ENCODE data around the gene DPM1.

Gene DPM1

GRCh38 chr20:50957798-50958614, at the start of gene DPM1:
Gene DPM1, minus strand, starts transcription at chr20:50958532. Its CDS starts 9 bp downstream, at chr20:50958523.
- peak; percentile 91 for DNase-seq

DNA sequence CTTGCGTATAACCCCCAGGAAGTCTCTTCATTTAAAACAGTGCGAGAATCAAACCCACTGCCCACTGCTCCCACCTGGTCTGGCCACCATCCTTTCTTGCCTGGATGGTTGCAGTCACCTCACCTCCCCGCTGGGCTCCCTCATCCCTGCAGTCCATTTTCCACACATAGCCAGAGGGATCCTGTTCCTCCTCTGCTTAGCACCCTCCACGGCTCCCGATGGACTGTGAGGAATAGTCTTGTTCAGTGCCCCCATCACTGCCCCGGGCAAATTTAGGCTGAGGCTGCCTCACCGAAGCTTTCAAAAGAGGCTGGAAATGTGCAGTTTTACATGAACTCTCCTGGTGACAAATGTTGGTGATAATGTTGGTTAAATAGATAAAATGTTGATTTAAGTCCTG, 46.9 kb upstream of the DPM1 start:
- DNase-seq, result no peak

DNA sequence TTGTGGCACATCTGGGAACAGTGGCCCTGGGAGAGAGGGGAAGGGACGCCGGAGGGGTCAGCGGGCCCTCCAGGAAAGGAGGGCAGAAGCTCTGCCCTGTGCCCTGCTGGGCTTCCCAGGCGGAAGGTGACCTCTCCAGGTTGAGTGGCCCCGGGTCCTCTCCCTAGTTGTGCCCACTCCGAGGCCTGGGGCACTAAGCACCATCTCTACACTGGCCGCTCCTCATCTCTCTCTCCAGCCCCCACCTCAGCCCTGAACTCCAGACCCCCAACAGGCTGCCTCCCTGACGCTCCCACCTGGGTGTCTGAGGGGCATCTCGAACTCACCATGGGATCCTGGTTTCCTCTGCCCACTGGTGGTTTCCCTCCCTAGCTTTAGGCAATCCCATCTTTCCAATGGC, 46.4 kb upstream of the DPM1 start:
- no peak for DNase-seq

DNA sequence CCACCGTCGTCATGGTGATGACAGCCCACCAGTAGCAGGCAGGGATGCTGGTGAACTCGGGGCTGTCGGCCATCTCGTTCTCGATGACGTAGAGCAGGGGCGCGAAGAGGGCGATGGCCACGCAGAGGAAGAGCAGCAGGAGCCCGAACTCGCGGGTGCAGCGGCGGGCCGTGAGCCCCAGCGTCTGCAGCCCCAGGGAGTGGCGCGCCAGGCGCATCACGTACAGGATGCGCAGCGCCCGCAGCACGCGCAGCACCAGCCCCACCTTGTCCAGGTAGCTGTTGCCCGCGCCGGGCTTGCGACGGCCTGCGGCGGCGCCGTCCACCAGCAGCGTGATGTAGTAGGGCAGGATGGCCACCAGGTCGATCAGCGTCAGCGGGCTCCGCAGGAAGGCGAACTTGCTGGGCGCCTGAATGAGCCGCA, 46.0 kb upstream of the DPM1 start:
- DNase-seq, result no peak

DNA sequence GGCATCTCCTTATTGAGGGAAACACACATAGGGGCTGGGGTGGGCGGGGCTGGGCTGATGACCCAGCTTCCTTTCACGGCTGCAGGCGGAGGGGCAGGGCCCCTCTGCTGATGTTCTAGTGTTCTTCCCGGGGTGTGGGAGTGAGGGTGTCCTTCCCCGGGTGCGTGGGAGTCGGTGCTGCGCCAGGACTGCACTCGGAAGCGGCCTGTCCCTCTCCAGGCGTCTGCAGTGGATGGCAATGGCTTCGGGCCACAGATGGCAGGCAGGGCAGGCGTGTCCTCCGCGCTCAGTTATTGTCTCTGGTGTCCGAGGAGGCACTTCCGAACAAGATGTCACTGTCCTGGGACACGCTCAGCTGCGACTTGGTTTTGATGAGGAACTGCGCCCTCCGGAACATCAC, 45.4 kb upstream of the DPM1 start:
- DNase-seq, result no peak

GRCh38 chr20:51002633-51003032, 44.3 kb upstream of the DPM1 start:
- no peak for DNase-seq

DNA sequence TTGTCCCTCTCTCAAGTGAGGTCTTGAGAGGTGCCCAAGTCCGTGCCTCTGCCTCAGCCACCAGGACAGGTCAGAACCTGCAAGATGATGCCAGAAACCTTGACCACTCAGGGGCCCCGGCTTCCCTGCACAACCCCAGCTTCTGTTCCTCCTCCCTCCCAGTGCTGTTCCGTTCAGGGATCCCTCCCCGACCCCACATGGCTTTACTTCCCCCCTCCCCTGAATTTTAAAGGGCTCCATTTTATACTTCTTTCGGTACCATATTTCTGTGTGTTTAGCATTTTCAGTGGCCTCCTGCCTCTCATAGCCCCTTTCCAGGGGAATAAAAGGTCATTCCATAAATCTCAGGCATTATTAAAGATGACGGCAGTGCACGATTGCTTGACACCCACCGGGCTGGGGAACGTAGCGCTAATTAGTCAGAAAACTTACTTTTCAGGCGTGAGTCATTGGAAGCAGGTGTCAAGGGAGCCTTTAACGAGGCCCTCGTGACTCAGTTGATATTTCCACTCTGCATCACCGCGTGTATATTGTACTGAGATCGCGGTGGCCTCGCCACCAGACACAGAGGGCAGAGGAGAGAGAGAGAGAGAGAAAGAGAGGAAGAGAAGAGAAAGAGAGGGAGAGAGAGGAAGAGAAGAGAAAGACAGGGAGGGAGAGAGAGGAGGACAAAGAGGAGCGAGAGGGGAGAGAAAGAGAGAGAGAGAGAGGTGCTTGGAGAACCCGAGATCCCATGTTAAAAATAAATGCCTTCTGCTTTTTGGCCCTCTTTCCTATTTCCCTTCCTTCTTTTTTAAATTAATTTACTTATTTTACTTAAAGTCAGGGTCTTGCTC, 43.3 kb upstream of the DPM1 start:
- peak; percentile 25 for DNase-seq

DNA sequence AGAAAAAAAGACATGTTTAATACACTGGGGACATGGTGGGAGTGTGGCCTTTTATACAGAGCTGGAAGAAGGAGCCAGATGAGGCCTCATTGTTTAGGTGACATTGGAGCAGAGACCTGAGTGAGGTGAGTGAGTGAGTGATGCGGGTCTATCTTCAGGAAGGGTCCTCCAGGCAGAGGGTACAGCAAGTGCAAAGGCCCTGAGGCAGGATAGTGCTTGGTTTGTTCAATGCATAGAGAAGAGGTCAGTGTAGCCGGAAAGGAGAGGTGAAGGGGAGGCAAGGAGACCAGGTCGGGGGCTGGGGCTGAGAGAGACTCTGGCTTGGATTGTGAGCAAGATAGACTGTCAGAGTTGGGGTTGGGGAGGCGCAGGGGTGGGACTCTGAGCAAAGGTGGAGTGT, 41.0 kb upstream of the DPM1 start:
- DNase-seq, result no peak

DNA sequence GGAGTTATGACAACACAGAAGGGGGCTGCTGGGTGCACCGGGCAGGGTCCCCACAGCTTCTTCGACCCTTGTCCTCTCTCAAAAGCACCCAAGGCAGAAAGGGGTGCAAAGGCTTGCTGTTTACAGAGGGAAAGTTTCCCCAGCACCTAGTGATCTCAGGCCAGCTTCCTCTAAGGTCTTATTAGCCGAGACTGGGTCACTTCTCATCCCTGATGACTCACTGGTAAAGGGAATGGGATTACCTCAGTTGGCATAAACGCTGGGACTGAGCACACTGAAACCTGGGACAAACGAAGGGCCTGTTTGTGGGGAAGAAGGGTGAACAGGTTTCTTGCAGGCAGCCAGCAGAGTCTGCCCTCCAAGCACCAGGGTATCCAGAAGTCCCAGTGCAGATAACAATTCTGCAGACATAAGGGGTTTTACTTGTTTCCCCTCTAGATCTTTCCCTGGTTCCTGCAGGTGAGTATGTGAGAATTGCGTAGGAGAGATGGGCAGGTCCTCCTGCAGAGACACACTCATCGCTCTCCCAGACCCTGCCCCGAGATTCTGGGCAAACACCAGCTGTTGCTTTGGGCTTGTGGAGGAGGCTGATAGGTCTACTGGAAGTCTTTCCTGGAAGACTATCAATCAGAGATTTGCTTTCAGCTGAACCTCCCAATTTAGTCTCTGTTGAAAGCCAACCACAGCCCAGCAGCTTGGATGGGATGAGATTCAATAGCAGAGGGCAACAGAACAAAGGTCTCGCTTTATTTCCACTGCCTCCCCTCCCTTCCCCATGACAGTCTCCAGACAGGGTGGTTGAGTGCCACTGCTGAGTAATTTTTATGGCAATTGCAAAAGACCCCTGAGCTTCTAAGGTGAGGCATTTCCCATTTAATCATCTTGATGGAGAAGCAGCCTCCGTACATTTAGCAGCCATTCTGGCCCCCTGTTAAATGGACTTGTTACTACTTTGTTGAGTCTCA, 38.9 kb upstream of the DPM1 start:
- DNase-seq, result no peak

DNA sequence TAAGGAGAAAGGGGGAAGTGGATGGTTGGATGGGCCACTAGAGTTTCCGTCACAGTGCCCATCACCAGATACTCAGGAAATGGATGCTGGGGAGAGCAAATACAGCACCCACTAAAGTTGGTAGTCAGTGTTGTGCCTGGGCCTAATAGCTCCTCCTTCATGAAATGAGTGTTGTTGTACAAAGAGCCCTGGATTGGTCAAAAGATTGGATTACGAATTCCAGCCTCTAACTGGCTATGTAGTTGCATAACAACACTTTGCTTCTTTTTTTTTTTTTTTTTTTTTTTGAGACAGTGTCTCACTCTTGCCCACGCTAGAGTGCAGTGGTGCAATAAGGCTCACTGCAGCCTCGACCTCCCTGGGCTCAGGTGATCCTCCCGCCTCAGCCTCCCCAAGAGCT, 37.2 kb upstream of the DPM1 start:
- DNase-seq, result no peak

- no peak for DNase-seq
These were observed 35.5 kb upstream of the DPM1 start for GRCh38 chr20:50993876-50994275.

- DNase-seq, result peak; percentile 60
These were observed 34.6 kb upstream of the DPM1 start for GRCh38 chr20:50992733-50993457.

DNA sequence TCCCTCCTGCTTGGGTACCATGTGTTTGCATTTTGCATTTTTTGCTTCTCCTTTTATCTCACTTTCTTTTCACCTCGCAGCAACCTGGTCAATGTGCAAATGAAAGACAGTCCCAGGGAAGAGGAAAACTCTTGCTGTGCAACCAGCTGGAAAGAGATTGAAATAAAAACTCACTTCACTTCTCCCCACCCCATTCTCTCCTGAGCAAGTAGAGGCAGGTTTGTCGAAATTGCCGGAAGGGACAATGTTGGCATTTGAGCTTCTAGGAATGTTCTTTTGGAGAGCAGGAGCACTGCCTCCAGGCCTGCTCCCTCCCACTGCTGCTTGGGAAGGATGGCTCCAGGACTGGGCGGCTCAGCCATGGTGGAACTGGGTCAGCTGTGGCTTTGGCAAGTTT, 34.0 kb upstream of the DPM1 start:
- no peak for DNase-seq

GRCh38 chr20:50991076-50991475, 32.7 kb upstream of the DPM1 start:
- DNase-seq, result no peak

- DNase-seq, result peak; percentile 70
These were observed 29.3 kb upstream of the DPM1 start for GRCh38 chr20:50987493-50988210.

DNA sequence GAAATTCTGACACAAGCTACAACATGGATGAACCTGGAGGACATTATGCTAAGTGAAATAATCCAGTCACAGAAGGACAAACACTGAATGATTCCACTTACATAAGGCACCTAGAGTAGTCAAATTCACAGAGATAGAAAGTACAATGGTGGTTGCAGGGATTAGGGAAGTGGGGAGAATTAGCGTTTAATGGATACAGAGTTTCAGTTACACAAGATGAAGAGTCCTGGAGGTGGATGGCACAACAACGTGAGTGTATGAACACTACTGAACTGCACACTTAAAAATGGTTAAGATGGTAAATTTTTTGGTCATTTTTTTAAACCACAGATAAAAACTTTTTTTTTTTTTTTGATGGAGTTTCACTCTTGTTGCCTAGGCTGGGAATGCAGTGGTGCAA, 25.0 kb upstream of the DPM1 start:
- no peak for DNase-seq

- DNase-seq, result no peak
These were observed 24.0 kb upstream of the DPM1 start for GRCh38 chr20:50982363-50982762.

DNA sequence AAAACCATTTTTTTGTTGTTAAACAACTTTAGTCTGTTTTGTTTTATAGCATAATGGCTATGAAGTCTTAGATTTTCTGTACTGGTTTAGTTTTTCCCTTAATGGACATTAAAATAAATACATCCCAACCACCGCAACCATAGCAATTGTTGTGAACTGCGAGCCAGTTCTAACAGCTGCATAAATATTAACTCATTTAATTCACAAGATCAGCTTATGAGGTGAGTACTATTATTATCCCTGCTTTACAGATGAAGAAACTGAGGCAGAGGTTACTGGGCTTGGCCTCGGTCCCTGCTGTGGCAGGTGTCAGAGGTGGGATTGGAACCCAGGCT, 23.3 kb upstream of the DPM1 start:
- DNase-seq, result no peak

DNA sequence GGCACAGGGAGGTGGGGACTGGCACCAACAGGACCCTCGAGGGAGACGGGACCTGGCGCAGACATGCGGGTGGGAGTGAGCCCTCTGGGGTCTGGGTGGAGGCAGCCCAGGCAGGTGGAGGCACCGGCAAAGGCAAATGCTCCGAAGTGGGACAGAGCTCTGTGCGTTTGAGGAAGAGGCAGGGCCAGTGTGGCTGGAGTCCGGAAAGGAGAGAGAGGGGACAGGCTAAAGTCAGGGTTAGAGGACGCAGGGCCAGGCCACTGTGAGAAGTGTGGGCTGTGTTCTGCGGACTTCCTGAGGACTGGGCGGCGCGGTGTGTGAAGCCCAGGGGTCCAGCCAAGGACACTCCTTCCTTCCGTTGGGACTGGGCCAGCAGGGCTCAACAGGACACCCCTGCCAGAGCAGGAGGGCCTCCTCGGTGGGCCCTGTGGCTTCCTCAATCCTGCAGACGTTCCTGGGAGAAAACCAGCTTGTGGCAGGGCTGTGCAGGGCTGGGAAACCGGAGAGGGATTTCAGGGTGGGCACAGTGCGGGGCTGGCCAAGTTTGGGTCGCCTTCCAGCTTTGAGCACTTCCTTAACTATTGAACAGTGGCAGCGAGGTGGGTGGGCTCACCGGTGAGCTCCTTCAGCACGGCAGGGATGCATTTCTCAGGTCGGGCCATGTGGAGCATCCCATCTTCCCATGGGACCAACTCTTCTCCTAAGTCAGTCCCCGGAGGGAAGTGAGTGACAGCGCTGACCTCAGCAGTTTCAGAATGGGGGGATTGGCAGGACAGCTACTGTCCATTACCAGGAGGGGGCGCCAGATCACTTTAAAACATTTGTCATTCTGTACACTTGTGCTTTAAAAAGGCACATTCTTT, 22.8 kb upstream of the DPM1 start:
- peak; percentile 83 for DNase-seq

GRCh38 chr20:50980071-50980681, 21.8 kb upstream of the DPM1 start:
- DNase-seq, result peak; percentile 63
